Chondrocyte (in vitro differentiated cells): ENCODE results near the gene PYGO2. TPM values are rescaled to one million over a fixed set of nuclear protein-coding genes. Genes with fewer than 3 reads are reported as not detected.
A peak's percentile ranks its signal among the peaks of the same experiment; 100 is the strongest.

ENCODE experiments used
- DNase-seq: peaks from one replicate; pipeline ENCODE4 v3.0.0; 2021; ENCODE audit warnings: mixed read lengths, low spot score
- H3K27ac Mint-ChIP-seq: one replicate; pipeline ENCODE4 v1.8.0; 2021; ENCODE audit warnings: mild to moderate bottlenecking, moderate library complexity, mixed read lengths; ENCODE audit not compliant: unreplicated experiment
- H3K27me3 Mint-ChIP-seq: 2 replicates; pipeline ENCODE4 v1.8.0; 2021; ENCODE audit warnings: low read depth, mixed read lengths
- H3K36me3 Mint-ChIP-seq: 2 replicates; pipeline ENCODE4 v1.8.0; 2021; ENCODE audit warnings: low read depth, mixed read lengths
- H3K4me1 Mint-ChIP-seq: 2 replicates; pipeline ENCODE4 v1.8.0; 2021; ENCODE audit warnings: low read depth, mild to moderate bottlenecking, mixed read lengths
- H3K4me3 Mint-ChIP-seq: one replicate; pipeline ENCODE4 v1.8.0; 2021; ENCODE audit warnings: mild to moderate bottlenecking, moderate library complexity, mixed read lengths; ENCODE audit not compliant: unreplicated experiment
- H3K9me3 Mint-ChIP-seq: 2 replicates; pipeline ENCODE4 v1.8.0; 2021; ENCODE audit warnings: low read depth, mixed read lengths
- total RNA-seq: library from RNA; stranded (reverse); gene quantifications from 3 replicates; pipeline ENCODE4 v1.2.1, GENCODE V29; 2021
- TF ChIP-seq, protein P1 (sequence below): fragments of 200-600 bp; sonication (generic); IDR thresholded peaks from 2 replicates; pipeline ENCODE4 v1.5.0; 2021; ENCODE audit warnings: antibody characterized with exemption, mild to moderate bottlenecking, moderate library complexity

Gene PYGO2
- total RNA-seq, 1 donor from 2014 or later, result 24.0 TPM

DNA sequence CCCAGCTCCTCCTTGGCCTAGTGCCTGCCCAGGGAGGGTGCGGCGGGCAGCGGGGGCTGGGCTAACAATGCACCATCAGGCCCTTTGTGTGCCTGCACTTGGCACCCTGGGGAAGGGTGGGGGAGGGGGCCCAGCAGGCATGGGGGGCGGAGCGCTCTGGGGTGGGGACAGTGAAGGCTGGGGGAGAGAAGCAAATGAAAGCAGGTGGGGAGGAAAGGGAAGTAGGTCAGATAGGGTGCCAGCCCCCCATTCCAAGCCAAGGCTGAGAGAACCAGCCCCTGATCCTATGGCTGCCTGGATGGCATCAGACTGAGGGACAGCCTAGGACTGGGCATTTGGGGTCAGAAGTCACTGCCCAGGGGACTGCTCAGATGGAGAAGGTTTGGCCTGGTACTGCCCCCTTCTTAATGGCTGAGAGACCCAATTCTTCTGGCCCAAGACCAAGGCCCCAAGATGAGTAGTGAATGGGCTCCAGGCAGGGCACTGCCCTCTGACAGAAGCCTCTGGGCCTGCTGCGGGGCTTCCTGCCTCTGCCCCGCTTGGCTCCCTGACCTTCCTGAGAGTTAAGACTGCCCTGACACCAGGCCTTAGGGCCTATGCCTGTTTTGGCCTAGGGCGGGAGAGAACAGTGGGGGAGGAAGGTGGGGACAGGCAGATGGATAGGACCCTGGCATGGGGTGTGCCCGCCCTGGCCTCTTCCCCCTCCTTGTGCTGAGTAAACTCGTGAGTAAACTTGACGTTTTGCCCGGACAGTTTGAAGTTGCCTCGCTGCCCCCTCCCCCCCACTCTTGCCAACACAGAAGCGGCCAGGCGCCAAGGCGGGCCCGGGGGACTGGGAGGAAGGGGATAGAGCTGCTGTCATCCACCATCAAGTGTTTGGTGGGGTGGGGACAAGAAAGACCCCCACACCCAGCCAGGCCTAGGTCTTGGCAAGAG lies 43.8 kb upstream of the PYGO2 start:
- Mint-ChIP-seq H3K36me3 (no peaks in the 10 kb centered on the region), H3K4me1 (peaks cover 23% of the 10 kb centered on the region), H3K9me3 (no peaks in the 10 kb centered on the region), H3K4me3 (no peak overlapping the region), H3K27me3 (no peaks in the 10 kb centered on the region), H3K27ac (peak overlapping the region; percentile 96)
- TF ChIP-seq, protein P1, sequence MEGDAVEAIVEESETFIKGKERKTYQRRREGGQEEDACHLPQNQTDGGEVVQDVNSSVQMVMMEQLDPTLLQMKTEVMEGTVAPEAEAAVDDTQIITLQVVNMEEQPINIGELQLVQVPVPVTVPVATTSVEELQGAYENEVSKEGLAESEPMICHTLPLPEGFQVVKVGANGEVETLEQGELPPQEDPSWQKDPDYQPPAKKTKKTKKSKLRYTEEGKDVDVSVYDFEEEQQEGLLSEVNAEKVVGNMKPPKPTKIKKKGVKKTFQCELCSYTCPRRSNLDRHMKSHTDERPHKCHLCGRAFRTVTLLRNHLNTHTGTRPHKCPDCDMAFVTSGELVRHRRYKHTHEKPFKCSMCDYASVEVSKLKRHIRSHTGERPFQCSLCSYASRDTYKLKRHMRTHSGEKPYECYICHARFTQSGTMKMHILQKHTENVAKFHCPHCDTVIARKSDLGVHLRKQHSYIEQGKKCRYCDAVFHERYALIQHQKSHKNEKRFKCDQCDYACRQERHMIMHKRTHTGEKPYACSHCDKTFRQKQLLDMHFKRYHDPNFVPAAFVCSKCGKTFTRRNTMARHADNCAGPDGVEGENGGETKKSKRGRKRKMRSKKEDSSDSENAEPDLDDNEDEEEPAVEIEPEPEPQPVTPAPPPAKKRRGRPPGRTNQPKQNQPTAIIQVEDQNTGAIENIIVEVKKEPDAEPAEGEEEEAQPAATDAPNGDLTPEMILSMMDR, result no peak
- DNase-seq, result no peak

DNA sequence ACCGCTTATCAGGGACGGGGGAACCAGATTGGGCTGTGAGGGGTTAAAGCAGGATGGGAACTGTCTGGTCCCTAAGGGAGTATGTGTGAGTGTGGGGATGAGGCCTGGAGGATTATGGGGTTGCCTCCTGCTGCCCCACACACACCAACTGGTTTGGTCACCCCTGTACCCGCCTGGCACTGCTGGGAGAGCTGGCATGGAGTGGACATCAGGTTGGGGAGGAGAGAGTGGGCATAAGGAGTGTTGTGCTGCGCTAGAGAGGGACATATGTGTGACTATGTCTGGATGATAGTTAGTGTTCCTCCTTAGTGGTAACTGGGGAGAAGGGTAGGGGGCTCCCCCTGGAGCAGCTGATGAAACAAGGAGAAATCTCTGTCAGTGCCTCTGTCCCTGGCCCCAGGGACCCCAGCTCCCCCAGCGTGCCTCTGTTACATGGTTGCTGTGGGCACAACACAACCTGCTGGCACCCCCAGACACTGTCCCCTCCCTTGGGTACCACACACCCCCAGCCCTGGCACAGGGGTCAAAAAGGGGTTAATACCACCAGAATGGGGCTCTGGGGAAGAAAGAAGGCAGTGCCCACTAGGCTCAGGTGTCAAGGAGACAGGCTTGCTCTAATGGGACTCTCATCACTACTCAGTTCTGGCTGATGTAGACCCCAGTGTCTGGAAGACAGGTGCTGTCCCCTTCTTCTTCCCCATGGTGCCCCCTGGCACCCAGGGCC lies 42.9 kb upstream of the PYGO2 start:
- TF ChIP-seq, protein P1, result no peak
- H3K36me3 Mint-ChIP-seq, result no peaks in the 10 kb centered on the region
- peaks cover 31% of the 10 kb centered on the region for H3K4me1 Mint-ChIP-seq
- DNase-seq, result no peak
- H3K9me3 Mint-ChIP-seq, result no peaks in the 10 kb centered on the region
- H3K4me3 Mint-ChIP-seq, result peak overlapping the region; percentile 82
- H3K27ac Mint-ChIP-seq, result peak overlapping the region; percentile 96
- H3K27me3 Mint-ChIP-seq, result no peaks in the 10 kb centered on the region

DNA sequence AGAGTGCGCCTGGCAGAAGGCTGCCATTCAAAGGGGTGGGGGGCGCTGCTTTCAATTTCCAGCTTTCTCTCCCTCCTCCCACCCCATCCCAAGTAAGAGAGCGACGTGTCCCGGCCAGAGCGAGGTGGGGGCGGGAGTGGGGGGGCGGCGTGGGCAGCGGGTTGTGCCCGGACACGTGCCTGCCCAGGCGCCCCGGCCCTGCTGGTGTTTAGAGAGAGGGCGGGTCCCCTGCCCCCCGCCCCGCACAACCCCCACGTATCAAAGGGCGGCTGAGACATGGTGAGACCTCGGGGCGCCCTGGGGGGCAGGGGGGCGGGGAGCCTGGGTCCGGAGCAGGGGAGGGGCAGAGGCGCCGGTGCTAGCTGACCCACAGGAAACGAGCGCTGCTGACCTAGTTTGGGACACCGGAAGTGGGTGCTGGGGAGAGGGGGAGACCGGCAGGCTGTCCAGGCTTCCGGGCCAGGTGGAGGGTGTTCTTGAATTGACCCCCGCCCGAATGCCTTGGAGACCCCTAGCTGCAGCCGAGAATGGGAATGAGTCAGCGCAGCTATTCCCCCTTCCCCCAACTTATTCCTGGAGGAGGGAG lies 42.3 kb upstream of the PYGO2 start:
- Mint-ChIP-seq H3K36me3 (no peaks in the 10 kb centered on the region), H3K27me3 (no peaks in the 10 kb centered on the region), H3K27ac (peak overlapping the region; percentile 96), H3K4me1 (peaks cover 36% of the 10 kb centered on the region), H3K4me3 (peak overlapping the region; percentile 82), H3K9me3 (no peaks in the 10 kb centered on the region)
- DNase-seq, result no peak
- TF ChIP-seq, protein P1, result no peak

DNA sequence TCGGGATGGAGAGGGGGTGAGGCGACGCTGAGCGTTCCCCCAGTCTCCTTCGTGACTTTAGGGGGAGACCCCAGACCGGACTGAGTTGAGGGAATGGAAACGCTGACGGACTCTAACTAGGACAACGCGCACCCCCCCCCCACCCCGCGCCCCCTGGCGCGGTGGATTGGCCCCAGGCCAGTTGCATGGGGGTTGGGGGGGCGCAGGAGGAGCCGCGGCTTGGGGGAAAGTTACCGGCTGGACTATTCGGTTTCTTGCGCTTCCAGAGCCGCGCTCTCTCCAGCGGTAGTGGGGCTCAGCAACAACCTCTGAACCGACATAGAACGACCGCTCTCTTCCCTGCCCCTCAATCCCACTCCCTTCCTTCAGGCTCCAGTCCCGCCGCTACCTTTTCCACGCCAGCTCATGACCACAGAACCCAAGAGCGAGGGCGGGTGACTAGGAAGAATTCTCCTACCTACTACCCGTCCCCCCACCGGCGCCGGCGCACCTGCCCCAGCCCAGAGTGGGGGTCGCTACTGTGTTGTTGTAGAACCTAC lies 41.7 kb upstream of the PYGO2 start:
- H3K4me1 Mint-ChIP-seq, result peaks cover 38% of the 10 kb centered on the region
- H3K9me3 Mint-ChIP-seq, result no peaks in the 10 kb centered on the region
- H3K36me3 Mint-ChIP-seq, result no peaks in the 10 kb centered on the region
- DNase-seq, result no peak
- H3K27me3 Mint-ChIP-seq, result no peaks in the 10 kb centered on the region
- H3K27ac Mint-ChIP-seq, result peak overlapping the region; percentile 90
- TF ChIP-seq, protein P1, result peak; percentile 9
- peak overlapping the region; percentile 82 for H3K4me3 Mint-ChIP-seq
